Activated CD8-positive, alpha-beta memory T cell treated with anti-CD3 and anti-CD28 coated beads, Interleukin-2, amount 10 ng/mL, durations not matched to agents 7 days and 5 days (primary cell): Measurements from ENCODE around the gene CUBN. TPM values are rescaled to one million over a fixed set of nuclear protein-coding genes. Genes with fewer than 3 reads are reported as not detected.

Experiments used
- ATAC-seq: fragments of 150-1000 bp; cut with Tn5 transposase; one replicate; pipeline ENCODE4 v1.10.0; 2021; ENCODE audit warnings: moderate library complexity
- CTCF ChIA-PET: fragments of 350-600 bp; sonication (Branson Sonifier 250); formaldehyde crosslinking; loops from one replicate; lab custom pipeline; 2021; ENCODE audit warnings: antibody characterized with exemption; lab: Charles Lee
- DNase-seq: peaks from one replicate; pipeline ENCODE4 v3.0.0-alpha.2; 2020
- H3K27ac Mint-ChIP-seq: one replicate; pipeline ENCODE4 v1.8.0; 2021; ENCODE audit warnings: mild to moderate bottlenecking, mixed read lengths
- H3K27me3 Mint-ChIP-seq: one replicate; pipeline ENCODE4 v1.8.0; 2021; ENCODE audit warnings: mixed read lengths
- H3K36me3 Mint-ChIP-seq: one replicate; pipeline ENCODE4 v1.8.0; 2021; ENCODE audit warnings: mild to moderate bottlenecking, mixed read lengths
- H3K4me1 Mint-ChIP-seq: one replicate; pipeline ENCODE4 v1.8.0; 2021; ENCODE audit warnings: mixed read lengths
- H3K4me3 Mint-ChIP-seq: one replicate; pipeline ENCODE4 v1.8.0; 2021; ENCODE audit warnings: mild to moderate bottlenecking, moderate library complexity, mixed read lengths
- H3K9me3 Mint-ChIP-seq: one replicate; pipeline ENCODE4 v1.8.0; 2022; ENCODE audit warnings: low read depth, mixed read lengths
- total RNA-seq, 2 experiments: library from RNA; stranded (reverse); gene quantifications; one replicate each; pipeline ENCODE4 v1.2.3, GENCODE V29; 2021

The CUBN gene
- total RNA-seq, 2 experiments from 2014 or later = 0.56 to 1.1 TPM

- CTCF ChIA-PET = no interaction called here
- H3K36me3 Mint-ChIP-seq = no peaks in the 10 kb centered on the region
- no peak overlapping the region for H3K4me3 Mint-ChIP-seq
- ATAC-seq = no peak
- H3K27me3 Mint-ChIP-seq = no peaks in the 10 kb centered on the region
- H3K27ac Mint-ChIP-seq = no peak overlapping the region
- no peak for DNase-seq
- no peaks in the 10 kb centered on the region for H3K9me3 Mint-ChIP-seq
- no peaks in the 10 kb centered on the region for H3K4me1 Mint-ChIP-seq
Measured at GRCh38 chr10:16938952-16939351, 190.7 kb downstream of the CUBN start.

GRCh38 chr10:16934461-16934860 is 195.2 kb downstream of the CUBN start:
- H3K27ac Mint-ChIP-seq = no peak overlapping the region
- DNase-seq = no peak
- no peaks in the 10 kb centered on the region for H3K4me1 Mint-ChIP-seq
- H3K36me3 Mint-ChIP-seq = no peaks in the 10 kb centered on the region
- CTCF ChIA-PET = no interaction called here
- H3K4me3 Mint-ChIP-seq = no peak overlapping the region
- H3K9me3 Mint-ChIP-seq = no peaks in the 10 kb centered on the region
- peaks cover 2% of the 10 kb centered on the region for H3K27me3 Mint-ChIP-seq
- no peak for ATAC-seq

- ATAC-seq (no peak), DNase-seq (no peak)
- peaks cover 2% of the 10 kb centered on the region for H3K27me3 Mint-ChIP-seq
- no peaks in the 10 kb centered on the region for H3K9me3 Mint-ChIP-seq
- H3K27ac Mint-ChIP-seq = no peak overlapping the region
- no peak overlapping the region for H3K4me3 Mint-ChIP-seq
- H3K36me3 Mint-ChIP-seq = no peaks in the 10 kb centered on the region
- H3K4me1 Mint-ChIP-seq = no peaks in the 10 kb centered on the region
- CTCF ChIA-PET = no interaction called here
Measured at GRCh38 chr10:16933783-16934182, 195.8 kb downstream of the CUBN start.

GRCh38 chr10:16931930-16932329 is 197.7 kb downstream of the CUBN start:
- Mint-ChIP-seq H3K4me1 (no peaks in the 10 kb centered on the region), H3K27ac (no peak overlapping the region), H3K9me3 (no peaks in the 10 kb centered on the region), H3K36me3 (no peaks in the 10 kb centered on the region), H3K4me3 (no peak overlapping the region), H3K27me3 (peaks cover 2% of the 10 kb centered on the region)
- ATAC-seq (no peak), DNase-seq (no peak)
- CTCF ChIA-PET = no interaction called here

- CTCF ChIA-PET = no interaction called here
- DNase-seq (no peak), ATAC-seq (no peak)
- H3K4me3 Mint-ChIP-seq = no peak overlapping the region
- H3K27me3 Mint-ChIP-seq = peaks cover 2% of the 10 kb centered on the region
- no peaks in the 10 kb centered on the region for H3K4me1 Mint-ChIP-seq
- H3K9me3 Mint-ChIP-seq = no peaks in the 10 kb centered on the region
- H3K36me3 Mint-ChIP-seq = no peaks in the 10 kb centered on the region
- H3K27ac Mint-ChIP-seq = no peak overlapping the region
Measured at GRCh38 chr10:16930540-16930939, 199.1 kb downstream of the CUBN start.

GRCh38 chr10:16929069-16929468 is 200.5 kb downstream of the CUBN start:
- Mint-ChIP-seq H3K4me3 (no peak overlapping the region), H3K27ac (no peak overlapping the region), H3K27me3 (peaks cover 2% of the 10 kb centered on the region)

GRCh38 chr10:16927546-16927945 is 202.1 kb downstream of the CUBN start:
- Mint-ChIP-seq H3K27me3 (no peaks in the 10 kb centered on the region), H3K36me3 (no peaks in the 10 kb centered on the region), H3K4me3 (no peak overlapping the region), H3K4me1 (no peaks in the 10 kb centered on the region), H3K27ac (no peak overlapping the region), H3K9me3 (no peaks in the 10 kb centered on the region)
- DNase-seq (no peak), ATAC-seq (no peak)
- CTCF ChIA-PET = no interaction called here

More at GRCh38 chr10:16929069-16929468, 200.5 kb downstream of the CUBN start:
- ATAC-seq (no peak), DNase-seq (no peak)
- no peaks in the 10 kb centered on the region for H3K9me3 Mint-ChIP-seq
- no peaks in the 10 kb centered on the region for H3K36me3 Mint-ChIP-seq
- CTCF ChIA-PET = no interaction called here
- H3K4me1 Mint-ChIP-seq = no peaks in the 10 kb centered on the region

GRCh38 chr10:16923726-16924125 is 205.9 kb downstream of the CUBN start:
- no peaks in the 10 kb centered on the region for H3K36me3 Mint-ChIP-seq
- no peaks in the 10 kb centered on the region for H3K27me3 Mint-ChIP-seq
- H3K27ac Mint-ChIP-seq = no peak overlapping the region
- no peak overlapping the region for H3K4me3 Mint-ChIP-seq
- no peaks in the 10 kb centered on the region for H3K4me1 Mint-ChIP-seq
- H3K9me3 Mint-ChIP-seq = no peaks in the 10 kb centered on the region
- CTCF ChIA-PET = no interaction called here
- ATAC-seq (no peak), DNase-seq (no peak)

GRCh38 chr10:16923309-16923708 is 206.3 kb downstream of the CUBN start:
- ATAC-seq (no peak), DNase-seq (no peak)
- H3K4me1 Mint-ChIP-seq = no peaks in the 10 kb centered on the region
- no peaks in the 10 kb centered on the region for H3K36me3 Mint-ChIP-seq
- no peak overlapping the region for H3K27ac Mint-ChIP-seq
- CTCF ChIA-PET = no interaction called here
- no peaks in the 10 kb centered on the region for H3K27me3 Mint-ChIP-seq
- H3K4me3 Mint-ChIP-seq = no peak overlapping the region
- no peaks in the 10 kb centered on the region for H3K9me3 Mint-ChIP-seq

- Mint-ChIP-seq H3K4me3 (no peak overlapping the region), H3K9me3 (no peaks in the 10 kb centered on the region), H3K27me3 (no peaks in the 10 kb centered on the region), H3K4me1 (no peaks in the 10 kb centered on the region), H3K36me3 (no peaks in the 10 kb centered on the region), H3K27ac (no peak overlapping the region)
- ATAC-seq (no peak), DNase-seq (no peak)
- CTCF ChIA-PET = no interaction called here
Measured at GRCh38 chr10:16919121-16919982, 210.3 kb downstream of the CUBN start.

- Mint-ChIP-seq H3K27me3 (no peaks in the 10 kb centered on the region), H3K4me1 (no peaks in the 10 kb centered on the region), H3K4me3 (no peak overlapping the region), H3K27ac (no peak overlapping the region), H3K9me3 (no peaks in the 10 kb centered on the region), H3K36me3 (no peaks in the 10 kb centered on the region)
- CTCF ChIA-PET = no interaction called here
- no peak for DNase-seq
- no peak for ATAC-seq
Measured at GRCh38 chr10:16916496-16916895, 213.1 kb downstream of the CUBN start.

GRCh38 chr10:16915300-16915699 is 214.3 kb downstream of the CUBN start:
- H3K4me1 Mint-ChIP-seq = peaks cover 1% of the 10 kb centered on the region
- CTCF ChIA-PET = no interaction called here
- H3K36me3 Mint-ChIP-seq = no peaks in the 10 kb centered on the region
- no peak overlapping the region for H3K27ac Mint-ChIP-seq
- H3K9me3 Mint-ChIP-seq = no peaks in the 10 kb centered on the region
- no peaks in the 10 kb centered on the region for H3K27me3 Mint-ChIP-seq
- DNase-seq (no peak), ATAC-seq (no peak)
- no peak overlapping the region for H3K4me3 Mint-ChIP-seq

GRCh38 chr10:16913266-16913665 is 216.3 kb downstream of the CUBN start:
- CTCF ChIA-PET = no interaction called here
- DNase-seq (no peak), ATAC-seq (no peak)
- no peak overlapping the region for H3K4me3 Mint-ChIP-seq
- H3K9me3 Mint-ChIP-seq = no peaks in the 10 kb centered on the region
- H3K4me1 Mint-ChIP-seq = peaks cover 1% of the 10 kb centered on the region
- H3K36me3 Mint-ChIP-seq = no peaks in the 10 kb centered on the region
- H3K27me3 Mint-ChIP-seq = no peaks in the 10 kb centered on the region
- no peak overlapping the region for H3K27ac Mint-ChIP-seq

- no peak overlapping the region for H3K4me3 Mint-ChIP-seq
- CTCF ChIA-PET = no interaction called here
- no peaks in the 10 kb centered on the region for H3K9me3 Mint-ChIP-seq
- H3K27me3 Mint-ChIP-seq = no peaks in the 10 kb centered on the region
- H3K36me3 Mint-ChIP-seq = no peaks in the 10 kb centered on the region
- DNase-seq (no peak), ATAC-seq (no peak)
- peaks cover 6% of the 10 kb centered on the region for H3K4me1 Mint-ChIP-seq
- H3K27ac Mint-ChIP-seq = no peak overlapping the region
Measured at GRCh38 chr10:16910793-16911164, 218.8 kb downstream of the CUBN start.
